C1 segment of cervical spinal cord (tissue), 14 donors: ENCODE measurements around the gene PCDH9.
"Not testable (repeated sequence)": the region's sequence is repeated elsewhere in the genome, so short reads cannot be mapped to it uniquely, and the experiment has no call there.

Experiments used
- DNase-seq, 14 donors: peaks; one replicate each; lab custom pipeline; 2025; lab: John Stamatoyannopoulos, UW

PCDH9 gene

DNA sequence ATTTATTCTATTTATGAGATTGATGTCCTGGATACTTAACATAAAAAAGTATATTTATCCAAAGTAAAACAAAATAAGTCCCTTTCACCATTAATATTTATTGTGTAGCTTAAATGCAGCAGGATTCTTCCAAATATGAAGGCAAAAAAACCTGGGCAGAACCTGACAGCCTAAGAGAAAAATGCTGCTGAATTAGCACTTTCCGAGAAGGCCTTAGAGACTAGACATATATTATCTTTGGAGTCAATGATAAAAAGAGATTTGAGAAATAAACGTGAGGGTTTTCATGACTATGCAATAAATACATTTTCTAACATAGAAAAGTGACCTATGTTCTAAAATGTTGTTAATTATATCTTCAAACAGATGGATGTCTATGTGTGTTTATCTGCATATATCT lies 566.9 kb downstream of the PCDH9 start:
- no peak for DNase-seq

DNA sequence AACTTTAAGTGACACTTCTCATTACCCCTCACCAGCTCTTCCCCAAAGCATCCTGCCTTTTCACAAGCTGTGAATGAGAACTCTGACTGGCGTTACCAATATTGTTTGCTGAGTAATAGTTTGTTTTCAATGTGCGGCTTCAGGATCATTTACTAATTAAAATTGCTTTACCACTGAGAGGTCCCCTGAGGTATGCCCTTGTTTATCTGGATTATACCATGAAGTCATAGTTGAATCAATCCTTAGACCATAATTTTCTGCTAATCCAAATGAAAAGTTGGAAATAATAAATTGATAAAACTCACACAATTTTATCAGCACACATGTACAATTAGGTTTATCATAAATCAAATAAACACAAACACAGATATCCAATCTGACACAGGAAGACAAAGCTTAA lies 568.8 kb downstream of the PCDH9 start:
- DNase-seq: no peak

DNA sequence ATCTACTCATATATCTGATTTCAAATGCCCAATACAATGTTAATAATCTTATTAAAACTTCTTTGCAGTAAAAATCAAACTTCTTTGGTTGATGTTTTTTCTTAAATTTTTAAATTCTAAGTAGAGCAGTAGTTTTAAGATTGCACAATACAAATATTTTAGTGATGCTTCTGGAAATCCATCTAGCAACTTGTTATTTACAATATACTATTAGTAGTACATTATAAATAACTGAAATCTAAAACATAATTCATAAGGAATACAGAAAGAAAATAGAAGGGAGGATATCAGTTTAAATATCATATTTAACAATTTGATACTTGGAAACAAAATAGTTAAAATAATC lies 569.7 kb downstream of the PCDH9 start:
- no peak for DNase-seq

DNA sequence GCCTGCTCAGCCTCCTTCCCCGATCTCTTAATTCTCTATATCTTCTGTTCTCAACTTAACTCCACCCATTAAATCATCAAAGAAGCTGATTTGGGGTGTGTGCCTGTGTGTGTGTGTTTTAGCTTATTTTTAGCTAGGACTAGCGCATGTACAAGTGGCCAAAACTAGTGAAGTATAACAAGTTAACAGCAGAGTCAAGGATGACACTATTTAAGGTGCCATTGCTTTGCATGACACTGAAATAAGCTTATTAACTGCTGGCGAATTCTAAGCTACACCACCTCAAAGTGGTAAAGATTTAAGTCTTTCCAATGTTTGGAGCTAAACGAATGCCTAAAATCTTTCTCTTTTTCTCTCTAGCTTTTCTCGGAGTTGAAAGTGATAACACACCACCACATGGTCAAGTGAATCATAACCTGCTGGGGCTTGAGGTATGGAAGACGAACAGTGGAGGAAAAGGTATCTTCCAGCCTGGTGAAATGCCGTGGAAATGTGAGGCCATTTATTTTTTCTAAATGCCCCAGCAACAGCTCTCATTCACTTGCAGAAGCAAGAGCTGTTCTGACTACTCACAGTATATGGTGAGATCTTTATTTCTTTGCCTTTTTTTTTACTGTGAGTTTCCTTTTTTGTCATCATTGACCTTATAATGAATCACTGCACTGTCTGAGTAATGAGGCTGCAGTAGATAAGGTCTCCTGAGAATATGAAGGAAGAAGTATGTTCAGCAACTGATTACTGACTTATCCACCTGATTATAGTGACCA lies 570.3 kb downstream of the PCDH9 start:
- DNase-seq: no peak

DNA sequence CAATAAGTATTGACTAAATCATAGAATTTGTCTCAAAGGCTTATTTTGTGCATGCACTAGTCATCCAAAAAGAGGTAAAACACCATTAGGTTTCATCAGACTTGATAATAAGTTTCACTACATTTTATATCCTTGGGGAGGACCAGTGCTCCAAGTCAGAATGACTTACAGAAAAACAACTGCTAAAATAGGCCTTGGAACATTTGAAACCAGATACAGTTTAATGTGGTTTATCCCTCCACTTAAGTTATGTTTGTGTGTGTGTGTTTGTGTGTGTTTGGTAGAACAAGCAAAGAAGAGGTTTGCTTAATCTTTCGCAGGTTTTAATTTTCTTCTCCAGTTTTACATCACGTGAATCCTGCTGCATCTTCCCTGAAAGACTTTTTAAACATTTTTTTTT lies 570.9 kb downstream of the PCDH9 start:
- DNase-seq: no peak

DNA sequence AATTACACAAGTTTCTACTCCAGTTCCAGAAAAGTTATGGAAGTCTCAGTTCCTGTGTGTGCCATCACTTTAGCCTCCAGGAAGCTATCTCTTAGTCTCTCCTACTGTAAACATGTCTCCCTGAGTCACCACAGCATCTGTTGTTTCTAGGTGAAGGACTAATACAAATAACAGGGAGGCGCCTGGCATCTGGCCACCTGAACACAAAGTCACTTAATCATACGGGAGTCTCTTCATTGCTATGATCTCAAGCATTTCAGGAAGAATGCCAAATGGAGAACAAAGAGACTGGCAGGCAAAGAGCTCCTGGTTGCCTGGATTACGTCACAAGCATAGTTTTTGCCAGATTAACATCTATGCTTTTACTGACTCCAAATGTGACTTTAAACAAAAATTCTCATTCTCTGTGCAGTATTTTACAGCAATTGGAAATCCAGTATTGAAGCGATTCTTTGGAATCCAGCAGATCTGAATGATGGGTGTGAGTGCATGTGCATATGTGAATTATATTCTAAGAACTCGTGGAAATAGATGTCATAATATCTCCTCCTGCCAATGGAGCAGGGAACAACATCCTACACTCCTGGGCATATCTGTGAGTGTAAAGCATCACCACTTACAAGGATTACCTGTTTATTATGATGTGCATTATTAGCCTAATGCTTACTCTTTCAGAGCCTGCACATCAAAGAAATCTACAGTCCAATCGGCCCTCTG lies 572.8 kb downstream of the PCDH9 start:
- peak in 10 of 14 donors; percentile 6 to 50 (median 32) for DNase-seq

DNA sequence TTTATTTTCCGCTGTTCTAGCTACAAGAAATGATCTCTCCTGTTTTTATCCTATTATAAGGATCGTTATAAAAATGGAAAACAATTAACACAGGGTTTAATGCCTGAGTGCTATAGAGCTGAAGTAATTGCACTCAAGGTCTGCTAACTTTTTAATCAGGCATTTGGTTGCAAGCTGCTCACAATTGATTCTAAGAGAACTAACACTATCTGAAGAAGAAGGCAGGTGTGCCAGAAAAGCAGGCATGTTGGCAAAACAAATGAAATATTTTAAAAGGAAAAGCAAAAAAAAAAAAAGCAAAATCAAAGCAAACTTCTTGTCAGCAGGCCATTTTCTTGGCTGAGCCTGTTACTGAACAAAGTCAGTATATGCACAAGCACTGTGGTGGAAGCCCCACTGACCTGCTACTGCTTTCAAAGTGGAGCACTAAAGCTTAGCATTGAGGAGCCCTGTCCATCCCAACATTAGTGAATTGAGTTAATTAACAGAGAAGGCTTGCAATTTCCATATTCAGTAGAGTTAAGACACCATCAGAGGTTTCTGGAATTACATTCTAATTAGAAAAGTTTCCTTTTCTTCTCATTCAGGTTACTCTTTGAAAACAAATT lies 574.2 kb downstream of the PCDH9 start:
- DNase-seq: no peak

DNA sequence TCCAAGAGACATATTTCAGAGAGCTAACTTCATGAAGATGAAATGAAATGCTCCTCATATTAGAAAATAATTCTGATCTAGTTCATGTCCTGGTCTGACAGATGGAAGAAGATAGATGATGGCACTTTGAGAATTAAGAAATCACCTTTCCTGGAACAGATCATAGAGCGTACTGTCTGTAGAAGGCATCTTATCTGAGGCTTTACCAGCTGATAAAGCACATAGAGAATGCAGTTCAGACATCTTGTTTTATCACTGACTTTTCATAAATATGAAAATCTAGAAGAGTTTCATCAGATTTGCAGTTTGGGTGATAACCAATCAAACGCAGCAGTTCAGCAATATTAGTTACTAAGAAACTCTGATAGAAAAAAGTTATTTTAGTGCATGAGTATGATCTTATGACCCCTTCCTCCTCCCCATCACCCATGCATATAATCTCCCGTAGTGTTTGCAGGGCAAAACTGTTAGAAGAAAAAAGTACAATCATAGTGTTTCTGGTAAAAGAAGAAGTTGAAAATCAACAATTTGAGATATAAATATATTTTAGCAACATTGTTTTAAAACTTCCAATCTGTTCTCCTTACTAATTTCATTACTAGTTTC lies 585.2 kb downstream of the PCDH9 start:
- DNase-seq: no peak

DNA sequence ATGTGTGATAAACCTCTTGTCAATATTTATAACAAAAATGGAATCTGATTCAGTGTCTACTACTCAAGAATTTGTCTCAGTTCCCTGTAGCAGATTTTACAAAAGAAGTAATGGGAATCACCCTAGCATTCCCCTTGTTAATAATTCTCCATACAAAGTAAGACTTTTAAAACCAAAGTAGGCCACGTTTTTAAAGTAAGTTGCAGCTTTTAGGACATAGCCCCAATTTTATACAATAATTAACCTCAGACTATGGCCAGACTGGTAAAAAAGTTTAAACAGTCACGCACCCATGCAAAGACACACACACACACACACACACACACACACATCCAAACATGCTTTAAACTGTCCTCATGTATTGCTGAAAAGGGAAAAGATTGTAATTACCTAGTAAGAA lies 589.9 kb downstream of the PCDH9 start:
- DNase-seq: no peak

DNA sequence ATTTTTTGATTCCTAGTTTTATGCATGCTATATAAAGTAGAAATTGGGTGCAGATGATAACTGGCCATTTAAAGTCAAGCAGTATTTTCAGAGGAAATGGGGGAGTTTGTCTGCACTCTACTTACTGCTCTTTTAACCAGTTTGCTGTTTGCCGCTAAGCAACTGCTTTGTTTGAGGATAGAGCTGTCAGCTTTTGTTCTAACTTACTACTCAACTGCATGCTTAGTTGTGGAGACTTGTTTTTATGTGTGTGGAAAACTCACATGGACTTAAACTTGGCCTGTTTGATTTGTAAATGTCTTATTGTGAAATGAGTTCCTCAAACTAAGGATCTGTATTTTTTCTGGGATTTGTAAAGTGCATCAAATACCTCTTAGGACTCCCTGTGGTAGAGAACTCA lies 591.1 kb downstream of the PCDH9 start:
- DNase-seq: no peak

DNA sequence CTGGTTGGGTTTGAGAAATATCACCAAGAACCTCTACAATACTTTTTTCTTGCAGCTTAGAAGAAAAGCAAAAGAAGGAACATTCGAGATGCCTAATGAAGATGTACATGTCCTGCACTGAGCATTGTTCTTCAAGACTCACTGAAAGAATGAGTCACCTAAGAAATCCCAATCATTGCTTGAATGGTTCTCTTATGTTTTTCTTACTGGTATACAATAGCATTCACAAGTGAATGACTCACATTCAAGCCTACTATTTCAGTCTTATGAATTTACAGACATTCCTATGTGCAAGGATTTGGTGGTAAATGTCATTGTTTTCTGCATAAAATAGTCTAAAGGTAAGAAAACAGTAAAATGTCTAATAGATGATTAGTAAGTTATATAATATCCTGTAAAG lies 594.6 kb downstream of the PCDH9 start:
- no peak for DNase-seq

DNA sequence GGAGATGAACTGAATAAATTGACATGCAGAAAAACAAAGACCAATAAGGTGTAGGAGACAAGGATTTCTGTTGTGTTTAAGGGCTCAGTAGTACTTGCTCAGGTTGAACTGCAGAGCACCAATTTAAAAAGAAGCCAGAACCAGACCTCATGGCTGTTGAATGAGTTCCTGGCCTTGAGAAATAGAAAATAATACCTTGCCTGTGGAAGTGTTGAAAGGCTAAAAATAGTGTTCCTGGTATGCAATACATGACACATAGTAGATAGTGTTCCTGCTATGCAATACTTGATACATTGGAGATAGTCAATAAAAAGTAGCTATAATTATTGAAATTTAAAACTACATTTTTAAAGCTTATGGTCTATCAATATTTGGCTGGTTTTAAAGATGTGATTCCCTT lies 595.8 kb downstream of the PCDH9 start:
- DNase-seq: no peak

DNA sequence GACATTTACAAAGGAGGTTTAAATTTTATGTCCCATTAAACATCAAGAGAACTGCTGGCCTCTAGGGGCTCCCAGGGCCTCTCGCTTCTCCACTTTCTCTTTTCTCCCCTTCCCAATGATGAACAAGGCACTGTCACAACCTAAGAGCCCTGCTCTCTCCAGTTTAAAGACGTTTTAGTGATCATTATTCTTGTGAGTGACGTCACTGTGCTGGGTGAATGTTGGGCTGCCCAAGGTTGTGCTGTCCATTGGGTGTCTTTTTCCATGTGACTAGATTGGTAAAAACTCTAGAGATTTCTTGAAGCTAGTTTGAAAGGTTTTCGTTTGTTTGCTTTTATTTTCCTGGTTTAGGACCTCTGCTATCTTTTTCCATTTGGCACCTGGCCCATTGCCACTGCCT lies 602.6 kb downstream of the PCDH9 start:
- DNase-seq: no peak

DNA sequence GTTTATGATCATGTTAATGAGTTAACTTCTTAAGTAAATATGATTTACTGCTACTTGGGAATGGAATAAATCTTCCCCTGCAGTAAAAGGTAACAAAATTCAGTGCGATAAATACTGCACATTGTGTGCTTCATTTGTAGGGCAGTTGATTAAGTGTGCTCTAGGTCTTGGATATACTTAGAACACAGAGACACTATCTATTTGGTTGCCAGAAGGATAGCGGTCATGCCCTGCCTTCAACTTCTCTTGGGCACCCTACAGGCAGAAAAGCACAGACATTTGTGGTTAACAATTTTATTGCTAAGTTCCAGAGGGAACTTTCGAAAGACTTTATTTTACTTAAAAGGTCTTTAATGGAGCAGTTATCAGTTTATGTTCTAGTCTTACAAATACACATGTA lies 605.8 kb downstream of the PCDH9 start:
- no peak for DNase-seq

DNA sequence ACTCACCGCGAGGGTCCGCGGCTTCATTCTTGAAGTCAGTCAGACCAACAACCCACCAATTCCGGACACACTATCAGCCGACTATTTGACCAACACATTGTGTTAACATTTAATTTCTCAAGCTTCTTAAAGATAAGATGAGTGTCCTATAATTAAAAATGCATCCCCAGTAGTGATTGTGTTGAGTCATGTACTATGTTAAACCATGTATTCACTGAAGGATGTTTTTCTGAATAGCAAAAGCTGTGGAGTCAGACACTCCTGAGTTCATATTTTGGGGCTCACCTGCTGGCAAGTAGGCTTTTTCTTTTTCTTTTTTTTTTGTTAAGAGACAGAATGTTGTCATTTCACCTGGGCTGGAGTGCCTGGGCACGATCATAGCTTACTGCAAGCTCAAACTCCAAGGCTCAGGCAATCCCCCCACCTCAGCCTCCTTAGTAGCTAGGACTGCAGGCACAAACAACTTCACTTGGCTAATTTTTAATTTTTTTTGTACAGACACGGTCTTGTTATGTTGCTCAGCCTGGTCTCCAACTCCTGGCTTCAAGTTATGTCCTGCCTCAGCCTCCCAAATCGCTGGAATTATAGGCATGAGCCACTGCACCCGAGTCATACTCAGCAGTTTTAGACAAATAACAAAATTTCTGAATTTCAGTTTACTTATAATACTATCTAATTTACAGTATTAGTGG lies 606.9 kb downstream of the PCDH9 start:
- no peak for DNase-seq

DNA sequence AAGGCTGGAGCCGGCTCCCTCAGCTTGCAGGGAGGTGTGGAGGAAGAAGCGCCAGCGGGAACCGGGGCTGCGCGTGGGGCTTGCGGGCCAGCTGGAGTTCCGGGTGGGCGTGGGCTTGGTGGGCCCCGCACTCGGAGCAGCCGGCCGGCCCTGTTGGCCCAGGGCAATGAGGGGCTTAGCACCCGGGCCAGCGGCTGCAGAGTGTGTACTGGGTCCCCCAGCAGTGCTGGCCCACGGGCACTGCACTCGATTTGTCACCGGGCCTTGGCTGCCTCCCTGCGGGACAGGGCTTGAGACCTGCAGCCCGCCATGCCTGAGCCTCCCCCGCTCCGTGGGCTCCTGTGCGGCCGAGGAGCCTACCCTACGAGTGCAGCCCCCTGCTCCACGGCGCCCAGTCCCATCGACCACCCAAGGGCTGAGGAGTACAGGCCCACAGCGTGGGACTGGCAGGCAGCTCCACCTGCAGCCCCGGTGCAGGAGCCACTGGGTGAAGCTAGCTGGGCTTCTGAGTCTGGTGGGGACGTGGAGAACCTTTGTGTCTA lies 608.2 kb downstream of the PCDH9 start:
- DNase-seq: not testable (repeated sequence)

DNA sequence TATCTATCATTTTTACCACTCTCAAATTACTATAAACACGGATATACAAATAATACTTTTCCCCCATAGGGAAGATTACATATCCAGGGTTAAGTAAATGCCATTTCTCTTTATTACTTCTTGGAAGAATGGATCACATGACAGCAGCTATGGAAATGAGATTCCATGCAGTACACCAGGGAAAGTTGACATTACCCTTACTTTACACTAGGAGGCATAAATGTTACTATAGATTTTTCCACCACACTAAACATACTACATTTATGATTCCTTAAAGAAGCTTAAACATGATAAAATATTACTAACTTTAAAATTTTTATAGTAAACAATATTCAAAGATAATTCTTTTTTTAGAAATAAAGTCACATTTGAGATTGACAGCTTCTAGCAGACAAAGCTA lies 611.4 kb downstream of the PCDH9 start:
- DNase-seq: no peak

DNA sequence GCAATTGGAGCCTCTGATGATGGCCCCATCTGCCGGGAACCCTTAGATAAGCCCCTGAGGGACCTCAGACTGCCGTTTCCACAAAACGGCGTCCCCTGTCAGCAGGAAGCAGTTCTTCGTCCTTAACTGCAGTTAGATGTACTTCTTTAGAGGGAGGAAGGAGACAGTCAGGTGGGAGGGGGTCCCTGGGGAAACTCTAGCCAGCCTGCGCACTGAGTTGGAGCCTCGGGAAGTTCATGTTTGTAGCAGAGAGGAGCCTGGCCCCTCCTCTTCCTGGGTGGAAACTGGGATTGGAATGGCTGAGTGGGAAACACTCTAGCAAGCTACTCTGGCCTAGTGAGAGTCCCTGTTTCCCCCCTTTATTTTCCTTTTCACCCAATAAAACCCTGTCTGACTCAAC lies 612.4 kb downstream of the PCDH9 start:
- no peak for DNase-seq

DNA sequence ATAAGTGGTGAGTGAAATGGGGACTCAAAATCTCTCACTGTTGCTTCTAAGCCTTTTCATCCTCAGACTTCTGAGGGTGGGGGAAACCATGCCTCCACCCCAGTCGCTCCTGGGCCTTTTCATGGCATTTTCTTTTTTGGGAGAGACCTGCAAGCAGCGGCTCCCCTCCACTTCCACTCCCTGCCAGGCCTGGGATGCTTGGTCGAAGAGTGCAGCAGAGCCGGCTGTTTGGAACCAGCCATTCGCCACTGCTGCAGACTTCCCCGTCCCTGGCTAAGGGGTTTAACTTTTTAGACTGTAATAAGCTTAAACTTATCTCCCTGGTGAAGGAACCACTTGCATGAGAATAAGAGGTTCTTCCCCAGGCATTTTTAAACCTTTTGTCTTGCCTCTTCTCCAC lies 617.2 kb downstream of the PCDH9 start:
- DNase-seq: no peak

DNA sequence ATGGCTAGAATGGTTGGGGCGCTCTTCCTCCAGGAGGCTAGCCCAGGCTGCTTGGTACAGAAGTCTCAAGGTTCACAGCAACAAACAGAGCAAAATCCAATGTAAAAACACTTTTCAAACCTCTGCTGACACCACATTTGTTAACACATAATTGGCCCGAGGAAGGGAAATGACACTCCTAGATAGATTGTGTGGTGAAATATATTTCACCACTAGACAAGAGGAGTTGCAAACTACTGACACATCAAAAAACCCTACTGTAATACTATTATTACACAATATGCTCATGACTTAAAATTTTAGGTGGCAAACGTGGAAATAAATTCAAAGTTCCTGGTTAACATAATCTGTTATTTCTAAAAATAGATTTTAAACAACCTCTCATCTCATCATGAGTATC lies 643.6 kb downstream of the PCDH9 start:
- no peak for DNase-seq

DNA sequence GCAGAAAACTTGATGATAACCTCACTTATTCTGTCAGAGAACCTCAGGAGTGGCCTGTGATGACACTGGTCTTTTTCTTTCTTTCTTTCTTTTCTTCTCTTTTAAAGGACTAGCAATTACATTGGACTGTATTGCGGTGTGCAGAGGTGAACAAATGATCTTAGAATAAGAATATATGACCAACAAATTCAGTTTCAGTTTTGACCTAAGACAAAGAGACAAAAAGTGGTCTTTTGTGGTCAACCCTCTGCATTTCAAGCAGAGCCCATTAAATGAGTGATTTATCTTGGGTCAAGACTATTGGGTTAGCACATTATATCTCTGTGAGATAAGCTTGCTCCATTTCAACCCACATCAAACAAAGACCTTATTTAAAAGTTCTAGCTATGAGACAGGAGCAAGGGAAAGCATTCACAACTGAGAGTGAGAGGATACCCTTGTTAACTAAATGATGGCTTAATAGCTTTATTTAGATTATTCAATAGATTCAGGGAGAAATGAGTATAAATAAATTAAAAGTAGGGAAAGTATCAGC lies 644.4 kb downstream of the PCDH9 start:
- DNase-seq: no peak

DNA sequence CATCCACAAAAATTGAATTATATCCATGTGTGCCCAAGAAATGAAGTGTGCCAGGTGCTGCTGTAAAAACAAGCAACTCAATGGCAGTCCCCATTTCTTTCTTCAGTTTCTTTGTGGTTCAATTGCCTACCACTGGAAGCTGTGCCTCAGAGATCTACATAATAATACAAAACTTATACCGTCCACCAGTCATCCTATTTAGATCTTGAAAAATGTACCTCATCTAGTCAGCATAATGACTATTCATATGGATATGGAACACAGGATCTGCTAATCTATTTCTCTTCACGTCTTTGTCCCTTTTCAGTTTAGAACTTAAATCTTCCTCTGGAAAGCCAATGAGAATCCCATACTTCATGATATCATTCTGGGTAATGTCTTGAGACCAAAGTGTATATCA lies 648.5 kb downstream of the PCDH9 start:
- no peak for DNase-seq
